HL-60 (cell line): Measurements from ENCODE around the gene HORMAD2.

Source experiments
- DNase-seq, 2 experiments: peaks; one replicate each; pipeline ENCODE4 v3.0.0-alpha.2; 2010 to 2020; ENCODE audit warnings: low read depth in 1 of 2, low spot score in 1 of 2
- H3K27ac ChIP-seq: fragments of 250-450 bp; sonication (Bioruptor Pico); replicated peaks from 2 replicates; pipeline ENCODE4 v1.5.1; 2020; ENCODE audit warnings: mild to moderate bottlenecking, moderate library complexity
- H3K27me3 ChIP-seq: fragments of 250-450 bp; sonication (Bioruptor Pico); 2 replicates; pipeline ENCODE4 v1.5.1; 2021; ENCODE audit warnings: mild to moderate bottlenecking, moderate library complexity; ENCODE audit not compliant: insufficient read depth, poor library complexity, severe bottlenecking
- H3K4me3 ChIP-seq: replicated peaks from 2 replicates; pipeline ENCODE4 v1.5.1; 2011; ENCODE audit warnings: mild to moderate bottlenecking, control low read depth, low read length; ENCODE audit not compliant: insufficient read depth
- GABPA ChIP-seq: IDR thresholded peaks from 2 replicates; pipeline ENCODE4 v1.6.1; 2012; ENCODE audit warnings: low read depth
- POLR2AphosphoS5 ChIP-seq: IDR thresholded peaks from 2 replicates; pipeline ENCODE4 v1.6.1; 2012; ENCODE audit warnings: low read depth
- REST ChIP-seq: IDR thresholded peaks from 2 replicates; pipeline ENCODE4 v1.6.1; 2012; ENCODE audit warnings: low read depth; ENCODE audit not compliant: insufficient replicate concordance
- SPI1 ChIP-seq: IDR thresholded peaks from 2 replicates; pipeline ENCODE4 v1.6.1; 2012; ENCODE audit warnings: low read depth, mild to moderate bottlenecking, borderline replicate concordance
- TF ChIP-seq, protein P1 (sequence below): IDR thresholded peaks from one replicate; pipeline ENCODE4 v1.5.1; 2011; ENCODE audit warnings: low read length, control low read depth, inconsistent platforms; ENCODE audit not compliant: insufficient read depth

Gene HORMAD2

DNA sequence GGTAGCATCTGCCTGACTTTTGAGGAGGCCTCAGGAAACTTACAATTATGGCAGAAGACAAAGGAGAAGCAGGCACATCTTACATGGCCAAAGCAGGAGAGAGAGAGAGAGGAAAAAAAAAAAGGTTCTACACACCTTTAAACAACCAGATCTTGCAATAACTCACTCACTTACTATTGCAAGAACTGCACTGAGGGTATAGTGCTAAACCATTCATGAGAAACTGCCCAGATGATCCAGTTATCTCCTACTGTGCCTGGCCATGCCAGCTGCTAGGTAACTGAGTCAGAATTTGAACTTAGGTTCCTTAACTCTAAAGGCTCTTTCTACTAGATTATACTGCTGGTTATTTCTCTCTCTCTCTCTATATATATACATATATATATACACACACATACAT, 7.3 kb downstream of the HORMAD2 start:
- TF ChIP-seq POLR2AphosphoS5: no peak
- TF ChIP-seq SPI1: no peak
- TF ChIP-seq, protein P1, sequence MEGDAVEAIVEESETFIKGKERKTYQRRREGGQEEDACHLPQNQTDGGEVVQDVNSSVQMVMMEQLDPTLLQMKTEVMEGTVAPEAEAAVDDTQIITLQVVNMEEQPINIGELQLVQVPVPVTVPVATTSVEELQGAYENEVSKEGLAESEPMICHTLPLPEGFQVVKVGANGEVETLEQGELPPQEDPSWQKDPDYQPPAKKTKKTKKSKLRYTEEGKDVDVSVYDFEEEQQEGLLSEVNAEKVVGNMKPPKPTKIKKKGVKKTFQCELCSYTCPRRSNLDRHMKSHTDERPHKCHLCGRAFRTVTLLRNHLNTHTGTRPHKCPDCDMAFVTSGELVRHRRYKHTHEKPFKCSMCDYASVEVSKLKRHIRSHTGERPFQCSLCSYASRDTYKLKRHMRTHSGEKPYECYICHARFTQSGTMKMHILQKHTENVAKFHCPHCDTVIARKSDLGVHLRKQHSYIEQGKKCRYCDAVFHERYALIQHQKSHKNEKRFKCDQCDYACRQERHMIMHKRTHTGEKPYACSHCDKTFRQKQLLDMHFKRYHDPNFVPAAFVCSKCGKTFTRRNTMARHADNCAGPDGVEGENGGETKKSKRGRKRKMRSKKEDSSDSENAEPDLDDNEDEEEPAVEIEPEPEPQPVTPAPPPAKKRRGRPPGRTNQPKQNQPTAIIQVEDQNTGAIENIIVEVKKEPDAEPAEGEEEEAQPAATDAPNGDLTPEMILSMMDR: no peak
- no peak for TF ChIP-seq GABPA
- TF ChIP-seq REST: no peak
- no peak for DNase-seq
- Histone ChIP-seq H3K27ac (no peak overlapping the region), H3K4me3 (no peak overlapping the region), H3K27me3 (no peaks in the 10 kb centered on the region)

- Histone ChIP-seq H3K27me3 (no peaks in the 10 kb centered on the region), H3K4me3 (no peak overlapping the region), H3K27ac (no peak overlapping the region)
- TF ChIP-seq GABPA: no peak
- no peak for TF ChIP-seq SPI1
- TF ChIP-seq, protein P1: no peak
- no peak for TF ChIP-seq POLR2AphosphoS5
- TF ChIP-seq REST: no peak
- DNase-seq: no peak
Measured at GRCh38 chr22:30088468-30088867, 8.2 kb downstream of the HORMAD2 start.

GRCh38 chr22:30089655-30089974, 9.4 kb downstream of the HORMAD2 start:
- no peak for DNase-seq
- H3K27me3 ChIP-seq: no peaks in the 10 kb centered on the region
- TF ChIP-seq, protein P1: no peak
- no peak for TF ChIP-seq REST
- no peak for TF ChIP-seq GABPA
- TF ChIP-seq SPI1: no peak
- no peak for TF ChIP-seq POLR2AphosphoS5
- no peak overlapping the region for H3K27ac ChIP-seq
- no peak overlapping the region for H3K4me3 ChIP-seq
